Lower lobe of right lung (tissue), 2 donors: ENCODE measurements around the gene MSANTD4. TPM values are rescaled to one million over a fixed set of nuclear protein-coding genes. Genes with fewer than 3 reads are reported as not detected.

Source experiments
- ATAC-seq, 2 donors: fragments of 200-7000 bp; cut with Tn5 transposase; one replicate each; pipeline ENCODE4 v1.9.1; 2020 to 2022; ENCODE audit warnings: mild to moderate bottlenecking in 2 of 2, moderate library complexity in 2 of 2
- DNase-seq: peaks from one replicate; pipeline ENCODE4 v3.0.0-alpha.2; 2020
- H3K27ac ChIP-seq: fragments of 200-600 bp; one replicate; pipeline ENCODE4 v1.8.0; 2022
- H3K27me3 ChIP-seq: fragments of 200-600 bp; one replicate; pipeline ENCODE4 v1.8.0; 2022; ENCODE audit warnings: low read depth
- H3K36me3 ChIP-seq: fragments of 200-600 bp; one replicate; pipeline ENCODE4 v1.8.0; 2022; ENCODE audit warnings: mild to moderate bottlenecking
- H3K4me1 ChIP-seq: fragments of 200-600 bp; one replicate; pipeline ENCODE4 v1.8.0; 2022
- H3K4me3 ChIP-seq: fragments of 200-600 bp; one replicate; pipeline ENCODE4 v1.8.0; 2022; ENCODE audit warnings: mild to moderate bottlenecking
- H3K9me3 ChIP-seq: fragments of 200-600 bp; one replicate; pipeline ENCODE4 v1.8.0; 2022
- intact Hi-C: fragments of 100-400 bp; cut with DNase I; formaldehyde crosslinking; loops from one replicate; pipeline ENCODE4 v1.11.0; 2022
- long read RNA-seq: library from polyadenylated mRNA; unstranded; transcript quantifications from one replicate; pipeline ENCODE4 v2.0.0, GENCODE V29; 2021
- total RNA-seq: library from RNA; stranded (reverse); fragmentation: NEBNext Ultra II Directional; extraction: Animal tissue kit (Norgen Biotek cat#: 25700); gene quantifications from one replicate; pipeline ENCODE4 v1.2.1, GENCODE V29; 2021
- TF ChIP-seq, protein P1 (sequence below): fragments of 200-600 bp; IDR thresholded peaks from one replicate; pipeline ENCODE4 v1.8.0; 2022; ENCODE audit warnings: antibody characterized with exemption, mild to moderate bottlenecking
- donor health status: DM: no; HTN: yes; CAD: no; lungs with severe emphysema.

Gene MSANTD4
- total RNA-seq = 19.6 TPM
- long read RNA-seq, transcript MSANTD4-204 (3 exons, 948 nt) = major isoform, 7 of 14 reads
- long read RNA-seq, partial matches to known transcripts = 2 of 14 reads
- long read RNA-seq, other reads (novel, unspliced or antisense) = 5 of 14 reads

DNA sequence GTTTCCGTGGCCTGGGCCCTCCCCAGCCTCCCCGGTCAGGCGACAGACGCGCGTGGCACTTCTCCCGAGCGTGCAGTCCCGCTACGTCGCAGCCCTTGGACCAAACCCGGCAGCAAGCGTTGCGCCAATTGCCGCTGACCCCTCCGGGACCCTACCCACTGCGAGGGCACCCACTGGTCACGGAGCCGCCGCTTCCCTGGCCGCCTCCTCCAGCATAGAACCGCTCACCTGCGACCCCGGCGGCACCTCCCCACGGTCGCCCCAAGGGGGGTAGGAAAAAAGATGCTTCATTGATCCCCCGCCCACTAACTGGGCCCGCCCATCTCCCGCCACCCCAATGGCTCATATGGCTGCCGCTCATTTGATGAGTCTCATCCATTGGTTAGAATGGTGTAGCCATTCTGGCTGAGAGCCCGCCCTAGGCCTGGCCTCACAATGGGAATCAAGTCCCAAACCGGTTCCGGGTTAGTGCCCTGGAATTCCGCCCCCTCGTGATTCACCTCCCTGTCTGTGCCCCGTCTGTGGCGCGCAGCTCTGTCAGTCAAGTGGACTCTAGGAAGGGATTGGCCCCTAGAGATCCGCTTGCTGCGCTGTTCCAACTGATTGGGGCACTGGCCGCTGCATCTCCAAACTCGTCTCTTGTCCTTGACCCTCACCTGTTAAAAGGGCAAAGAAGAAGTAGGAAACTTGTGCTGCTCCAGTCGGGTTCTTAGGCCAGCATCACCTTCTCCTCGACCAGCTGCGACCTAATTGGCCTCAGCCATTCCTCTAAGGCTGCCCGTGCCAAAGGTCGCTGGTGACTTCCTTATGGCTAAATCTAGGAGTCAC is at the start of gene MSANTD4:
Gene MSANTD4 (minus strand): TSS at position 274 of the 828 bp plus-strand sequence. CDS start 11,323 bp downstream, outside the sequence.
- H3K27me3 ChIP-seq = no peaks in the 10 kb centered on the region
- ATAC-seq = peak; percentile 99 to 100
- peak within 1 kb of the TSS; percentile 82 for H3K27ac ChIP-seq
- intact Hi-C loops = no loop called here
- TF ChIP-seq, protein P1, sequence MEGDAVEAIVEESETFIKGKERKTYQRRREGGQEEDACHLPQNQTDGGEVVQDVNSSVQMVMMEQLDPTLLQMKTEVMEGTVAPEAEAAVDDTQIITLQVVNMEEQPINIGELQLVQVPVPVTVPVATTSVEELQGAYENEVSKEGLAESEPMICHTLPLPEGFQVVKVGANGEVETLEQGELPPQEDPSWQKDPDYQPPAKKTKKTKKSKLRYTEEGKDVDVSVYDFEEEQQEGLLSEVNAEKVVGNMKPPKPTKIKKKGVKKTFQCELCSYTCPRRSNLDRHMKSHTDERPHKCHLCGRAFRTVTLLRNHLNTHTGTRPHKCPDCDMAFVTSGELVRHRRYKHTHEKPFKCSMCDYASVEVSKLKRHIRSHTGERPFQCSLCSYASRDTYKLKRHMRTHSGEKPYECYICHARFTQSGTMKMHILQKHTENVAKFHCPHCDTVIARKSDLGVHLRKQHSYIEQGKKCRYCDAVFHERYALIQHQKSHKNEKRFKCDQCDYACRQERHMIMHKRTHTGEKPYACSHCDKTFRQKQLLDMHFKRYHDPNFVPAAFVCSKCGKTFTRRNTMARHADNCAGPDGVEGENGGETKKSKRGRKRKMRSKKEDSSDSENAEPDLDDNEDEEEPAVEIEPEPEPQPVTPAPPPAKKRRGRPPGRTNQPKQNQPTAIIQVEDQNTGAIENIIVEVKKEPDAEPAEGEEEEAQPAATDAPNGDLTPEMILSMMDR = no peak
- H3K36me3 ChIP-seq = no peaks in the 10 kb centered on the region
- peak within 1 kb of the TSS; percentile 97 for H3K4me3 ChIP-seq
- H3K4me1 ChIP-seq = peaks cover 23% of the 10 kb centered on the region
- peak; percentile 99 for DNase-seq
- no peaks in the 10 kb centered on the region for H3K9me3 ChIP-seq

GRCh38 chr11:106070606-106071005 is 48.6 kb upstream of the MSANTD4 start:
- TF ChIP-seq, protein P1 = no peak
- Histone ChIP-seq H3K4me1 (peaks cover 5% of the 10 kb centered on the region), H3K4me3 (no peak overlapping the region), H3K9me3 (no peaks in the 10 kb centered on the region), H3K36me3 (no peaks in the 10 kb centered on the region), H3K27me3 (no peaks in the 10 kb centered on the region), H3K27ac (no peak overlapping the region)
- DNase-seq (no peak), ATAC-seq (no peak)
- intact Hi-C loops = no loop called here

- TF ChIP-seq, protein P1 = no peak
- intact Hi-C loops = no loop called here
- DNase-seq (no peak), ATAC-seq (no peak)
- H3K27me3 ChIP-seq = no peaks in the 10 kb centered on the region
- no peak overlapping the region for H3K27ac ChIP-seq
- H3K4me1 ChIP-seq = no peaks in the 10 kb centered on the region
- no peaks in the 10 kb centered on the region for H3K36me3 ChIP-seq
- H3K4me3 ChIP-seq = no peak overlapping the region
- no peaks in the 10 kb centered on the region for H3K9me3 ChIP-seq
Measured at GRCh38 chr11:106063009-106063408, 41.0 kb upstream of the MSANTD4 start.

DNA sequence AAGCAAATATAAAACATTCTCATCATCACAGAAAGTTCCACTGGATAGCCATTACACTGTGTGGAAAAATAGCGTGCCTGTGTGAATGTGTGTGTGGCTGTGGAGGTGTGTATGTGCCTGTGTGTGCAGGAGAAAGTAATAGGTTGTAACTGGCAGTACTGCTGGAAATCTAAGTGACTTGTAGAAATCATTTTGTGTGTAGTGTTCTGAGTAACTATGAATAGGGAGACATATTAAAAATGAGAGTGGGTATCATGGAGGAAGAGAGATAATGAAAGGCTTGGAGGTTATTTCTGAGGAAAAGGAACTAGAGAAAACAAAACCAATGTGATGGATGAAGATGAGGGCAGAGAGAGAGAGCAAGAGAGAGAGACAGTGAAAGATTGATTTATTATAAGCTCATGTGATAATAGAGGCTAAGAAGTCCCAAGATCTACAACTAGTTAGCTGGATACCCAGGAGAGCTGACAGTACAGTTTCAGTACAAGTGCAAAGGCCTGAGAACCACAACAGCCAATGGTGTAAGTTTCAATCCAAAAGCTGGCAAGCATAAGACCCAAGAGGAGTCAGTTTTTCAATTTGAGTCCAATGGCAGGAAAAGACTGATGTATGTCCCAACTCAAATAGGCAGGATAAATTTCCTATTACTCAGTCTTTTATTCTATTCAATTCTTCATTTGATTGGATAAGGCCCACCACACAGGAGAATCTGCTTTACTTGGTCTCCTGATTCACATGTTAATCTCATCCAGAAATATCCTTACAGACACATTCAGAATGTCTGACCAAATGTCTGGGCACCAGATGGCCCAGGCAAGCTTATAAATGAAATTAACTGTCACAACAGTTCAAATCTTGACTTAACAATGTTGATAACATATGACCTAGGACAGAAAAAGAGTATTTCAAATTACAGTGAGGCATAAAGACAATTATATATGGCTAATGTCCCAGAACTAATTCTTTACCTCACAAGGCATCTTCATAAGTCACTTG is 40.2 kb upstream of the MSANTD4 start:
- intact Hi-C loops = no loop called here
- TF ChIP-seq, protein P1 = no peak
- H3K4me3 ChIP-seq = no peak overlapping the region
- H3K4me1 ChIP-seq = no peaks in the 10 kb centered on the region
- ATAC-seq (no peak), DNase-seq (no peak)
- no peaks in the 10 kb centered on the region for H3K9me3 ChIP-seq
- peaks cover 6% of the 10 kb centered on the region for H3K36me3 ChIP-seq
- no peaks in the 10 kb centered on the region for H3K27me3 ChIP-seq
- H3K27ac ChIP-seq = no peak overlapping the region

DNA sequence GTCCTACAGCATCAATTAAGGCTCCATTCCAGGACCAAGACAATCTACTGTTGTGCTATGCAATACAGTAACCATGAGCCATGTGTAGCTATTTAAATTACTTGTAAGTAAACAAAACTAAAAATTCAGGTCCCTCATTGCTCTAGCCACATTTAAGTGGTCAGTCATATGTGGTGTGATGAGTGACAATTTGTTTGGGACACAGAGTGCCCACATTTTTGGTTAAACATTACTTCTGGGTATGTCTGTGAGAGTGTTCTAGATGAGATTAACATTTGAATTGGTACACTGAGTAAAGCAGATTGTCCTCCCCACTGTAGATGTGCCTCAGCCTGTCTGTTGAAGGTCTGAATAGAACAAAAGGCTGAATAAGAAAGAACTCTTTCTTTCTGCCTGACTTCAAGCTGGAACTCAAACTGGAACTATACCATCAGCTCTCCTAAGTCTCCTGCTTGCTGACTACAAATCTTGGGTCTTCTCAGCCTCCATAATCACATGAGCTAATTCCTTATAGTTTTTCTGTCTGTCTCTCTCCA is 39.3 kb upstream of the MSANTD4 start:
- Histone ChIP-seq H3K4me1 (no peaks in the 10 kb centered on the region), H3K4me3 (no peak overlapping the region), H3K36me3 (peaks cover 6% of the 10 kb centered on the region), H3K9me3 (no peaks in the 10 kb centered on the region), H3K27me3 (no peaks in the 10 kb centered on the region), H3K27ac (no peak overlapping the region)
- intact Hi-C loops = no loop called here
- TF ChIP-seq, protein P1 = no peak
- DNase-seq (no peak), ATAC-seq (no peak)
